ENCODE data around the gene EPHB3. TPM values are rescaled to one million over a fixed set of nuclear protein-coding genes. Genes with fewer than 3 reads are reported as not detected.

The EPHB3 gene
- total and polyA plus RNA-seq, 10 of the 15 experiments (the other 5 are each of a cell fraction or from before 2014, with no cell fraction given) = 0.09 TPM; not detected in 9

- TF ChIP-seq NFYA (IDR thresholded peaks at IDR 0.05; ENCODE audit: borderline replicate concordance, low read depth, low read length) = no peak
Measured at GRCh38 chr3:184619787-184620430, 58.3 kb downstream of the EPHB3 start (continued).

- Histone ChIP-seq H3K27me3 (replicated peaks in 1 of 2; ENCODE audit: control insufficient read depth in 2 of 2, insufficient read depth in 2 of 2, low read length in 1 of 2) (peaks cover 2 to 5% of the 10 kb centered on the region in 2 experiments; a peak in 2 of 4 replicates), H3K4me3 (no peak overlapping the region), H3K4me2 (ENCODE audit: control insufficient read depth, insufficient read depth) (no peak overlapping the region), H3K27ac (ENCODE audit: control insufficient read depth, insufficient read depth) (no peak overlapping the region), H3K4me1 (ENCODE audit: control insufficient read depth, insufficient read depth, low read length) (no peaks in the 10 kb centered on the region), H4K20me1 (ENCODE audit: control insufficient read depth, insufficient read depth) (no peaks in the 10 kb centered on the region), H3K9ac (ENCODE audit: control insufficient read depth, insufficient read depth, low read length) (no peak overlapping the region), H3K36me3 (ENCODE audit: control insufficient read depth in 2 of 2, insufficient read depth in 2 of 2, low read length in 1 of 2) (no peaks in the 10 kb centered on the region), H3K79me2 (ENCODE audit: control insufficient read depth, insufficient read depth, low read length) (no peaks in the 10 kb centered on the region), H2AFZ (ENCODE audit: control insufficient read depth, low read depth, low read length) (no peak overlapping the region), H3K9me3 (replicated peaks; ENCODE audit: control insufficient read depth, insufficient read depth, low read length) (no peaks in the 10 kb centered on the region; the same call in 2 of the 3 replicates)
- BruUV-seq (replicated peaks) = no TSS peak
- POLR2A ChIA-PET = no interaction called here
- in situ Hi-C loops (cut with MboI) = no loop called here
- SMC1A ChIA-PET (ENCODE audit: uncharacterized antibody, unreplicated experiment) = no interaction called here
- CTCF ChIA-PET = no interaction called here
- RAD21 ChIA-PET (ENCODE audit: unreplicated experiment) = no interaction called here
- ATAC-seq (no peak), FAIRE-seq (no peak), DNase-seq (ENCODE audit: low read depth, low spot score) (no peak)
- intact Hi-C loops (cut with micrococcal nuclease; ENCODE audit: unreplicated experiment) = no loop called here
- 30% methylated on average over 7 of the region's 7 CpGs for WGBS (ENCODE audit: insufficient coverage, insufficient replicate concordance, low lambda C conversion rate, missing lambda C conversion rate)
- TF ChIP-seq SMAD1 (IDR thresholded peaks at IDR 0.05; ENCODE audit: low read depth, partially characterized antibody) (no peak), CTCF (IDR thresholded peaks at IDR 0.05 in 2 of 3, conservative IDR thresholded peaks at IDR 0.05 in 1 of 3; ENCODE audit: control insufficient read depth in 2 of 3, extremely low read depth in 1 of 3, insufficient read depth in 1 of 3, low read depth in 3 of 3, low read length in 3 of 3) (no peak), PRDM15 (CRISPR knock-in tag; IDR thresholded peaks at IDR 0.05) (no peak), FOS (IDR thresholded peaks at IDR 0.05; ENCODE audit: borderline replicate concordance, extremely low read depth, insufficient read length) (no peak), RBBP5 (conservative IDR thresholded peaks at IDR 0.05) (no peak), BHLHE40 (IDR thresholded peaks at IDR 0.05; ENCODE audit: borderline replicate concordance in 1 of 2, low read depth in 2 of 2, low read length in 1 of 2) (no peak), BRCA1 (IDR thresholded peaks at IDR 0.05; ENCODE audit: low read depth, low read length) (no peak), RCOR1 (conservative IDR thresholded peaks at IDR 0.05; ENCODE audit: low read depth, low read length) (no peak), CEBPZ (IDR thresholded peaks at IDR 0.05; ENCODE audit: low read depth, low read length) (no peak)
Measured at GRCh38 chr3:184620475-184621119, 59.0 kb downstream of the EPHB3 start.

All from GM12878 (cell line).